IPS DF 4.7 (cell line): ENCODE results near the gene FDXACB1.

ENCODE experiments used
- DNase-seq: peaks from one replicate; pipeline ENCODE4 v3.0.0-alpha.2; 2013; ENCODE audit warnings: low spot score; ENCODE audit errors: extremely low read depth

The FDXACB1 gene

GRCh38 chr11:111846063-111846462 lies 32.9 kb downstream of the FDXACB1 start:
- DNase-seq = no peak

- DNase-seq = no peak
Observed at GRCh38 chr11:111845276-111846028, 33.5 kb downstream of the FDXACB1 start.

- no peak for DNase-seq
Observed at GRCh38 chr11:111843661-111844060, 35.3 kb downstream of the FDXACB1 start.

- peak; percentile 69 for DNase-seq
Observed at GRCh38 chr11:111841370-111842053, 37.5 kb downstream of the FDXACB1 start.

- no peak for DNase-seq
Observed at GRCh38 chr11:111840143-111840542, 38.8 kb downstream of the FDXACB1 start.

GRCh38 chr11:111838054-111838453 lies 40.9 kb downstream of the FDXACB1 start:
- DNase-seq = no peak

GRCh38 chr11:111837366-111837891 lies 41.5 kb downstream of the FDXACB1 start:
- no peak for DNase-seq

- no peak for DNase-seq
Observed at GRCh38 chr11:111836721-111837120, 42.2 kb downstream of the FDXACB1 start.

- no peak for DNase-seq
Observed at GRCh38 chr11:111836162-111836561, 42.8 kb downstream of the FDXACB1 start.

GRCh38 chr11:111835665-111836064 lies 43.3 kb downstream of the FDXACB1 start:
- no peak for DNase-seq

GRCh38 chr11:111834432-111835163 lies 44.4 kb downstream of the FDXACB1 start:
- DNase-seq = no peak

GRCh38 chr11:111833524-111833923 lies 45.4 kb downstream of the FDXACB1 start:
- DNase-seq = no peak

GRCh38 chr11:111829185-111829968 lies 49.6 kb downstream of the FDXACB1 start:
- DNase-seq = no peak

- no peak for DNase-seq
Observed at GRCh38 chr11:111826322-111826950, 52.5 kb downstream of the FDXACB1 start.
